Measurements from ENCODE around the gene CHD5. TPM values are rescaled to one million over a fixed set of nuclear protein-coding genes. Genes with fewer than 3 reads are reported as not detected.

Gene CHD5
- total RNA-seq, 4 donors from 2014 or later, result 0.38 to 0.62 TPM; not detected in 2

DNA sequence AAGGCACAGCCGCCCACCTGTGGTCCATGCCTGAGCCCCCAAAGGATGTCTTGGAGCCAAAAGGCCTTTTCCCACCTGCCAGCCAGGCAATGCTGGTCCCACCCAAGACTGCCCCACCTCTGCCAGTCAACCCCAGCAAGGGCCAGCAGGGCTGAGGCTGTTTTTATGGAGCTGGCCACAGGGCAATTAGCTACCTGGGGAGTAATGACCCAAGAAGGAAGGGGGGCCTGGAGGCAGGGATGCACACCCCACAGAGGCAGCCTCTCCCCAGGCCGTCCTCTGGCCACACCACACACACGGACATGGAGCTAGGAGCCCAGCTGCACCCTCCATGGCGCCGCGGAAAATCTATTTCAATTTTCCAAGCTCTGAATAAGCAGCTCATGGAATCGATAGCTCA is 27.2 kb downstream of the CHD5 start:
- Histone ChIP-seq H3K4me1 (peaks cover 0 to 25% (median 9%) of the 10 kb centered on the region in 3 donors), H3K36me3 (no peaks in the 10 kb centered on the region), H3K9me3 (no peaks in the 10 kb centered on the region), H3K27me3 (peaks cover 0 to 68% (median under 1%) of the 10 kb centered on the region in 4 donors), H3K27ac (no peak overlapping the region), H3K4me3 (no peak overlapping the region)
- DNase-seq, result no peak
- intact Hi-C loops (cut with DNase I), result no loop called here
- no peak for TF ChIP-seq POLR2A (IDR thresholded peaks at IDR 0.05)
- TF ChIP-seq, protein P1, sequence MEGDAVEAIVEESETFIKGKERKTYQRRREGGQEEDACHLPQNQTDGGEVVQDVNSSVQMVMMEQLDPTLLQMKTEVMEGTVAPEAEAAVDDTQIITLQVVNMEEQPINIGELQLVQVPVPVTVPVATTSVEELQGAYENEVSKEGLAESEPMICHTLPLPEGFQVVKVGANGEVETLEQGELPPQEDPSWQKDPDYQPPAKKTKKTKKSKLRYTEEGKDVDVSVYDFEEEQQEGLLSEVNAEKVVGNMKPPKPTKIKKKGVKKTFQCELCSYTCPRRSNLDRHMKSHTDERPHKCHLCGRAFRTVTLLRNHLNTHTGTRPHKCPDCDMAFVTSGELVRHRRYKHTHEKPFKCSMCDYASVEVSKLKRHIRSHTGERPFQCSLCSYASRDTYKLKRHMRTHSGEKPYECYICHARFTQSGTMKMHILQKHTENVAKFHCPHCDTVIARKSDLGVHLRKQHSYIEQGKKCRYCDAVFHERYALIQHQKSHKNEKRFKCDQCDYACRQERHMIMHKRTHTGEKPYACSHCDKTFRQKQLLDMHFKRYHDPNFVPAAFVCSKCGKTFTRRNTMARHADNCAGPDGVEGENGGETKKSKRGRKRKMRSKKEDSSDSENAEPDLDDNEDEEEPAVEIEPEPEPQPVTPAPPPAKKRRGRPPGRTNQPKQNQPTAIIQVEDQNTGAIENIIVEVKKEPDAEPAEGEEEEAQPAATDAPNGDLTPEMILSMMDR (IDR thresholded peaks at IDR 0.05), result no peak
- 94% methylated on average over 7 of the region's 7 CpGs; no CpG with 5 or more reads in 1 of the 2 donors for WGBS, 2 donors

DNA sequence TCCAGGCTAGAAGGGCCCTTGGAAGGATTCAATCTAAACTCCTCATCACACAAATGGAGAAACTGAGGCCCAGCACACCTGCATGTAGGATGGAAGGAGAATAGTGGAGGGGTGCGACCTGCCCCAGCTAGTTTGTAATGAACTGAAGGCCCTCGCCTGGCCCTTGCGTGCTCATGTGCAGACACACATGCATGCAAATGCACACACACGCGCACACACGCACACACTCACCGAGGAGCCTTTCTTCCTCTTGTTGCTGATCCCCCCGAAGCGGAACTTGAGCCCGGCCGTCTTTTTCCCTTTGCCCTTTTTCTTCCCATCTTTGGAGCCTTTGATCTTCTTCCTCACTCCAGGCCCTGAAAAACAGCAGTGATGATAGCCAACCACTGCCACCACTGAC is 27.9 kb downstream of the CHD5 start:
- Histone ChIP-seq H3K27me3 (peaks cover 0 to 73% (median under 1%) of the 10 kb centered on the region in 4 donors), H3K36me3 (no peaks in the 10 kb centered on the region), H3K9me3 (no peaks in the 10 kb centered on the region), H3K27ac (no peak overlapping the region), H3K4me3 (no peak overlapping the region), H3K4me1 (peaks cover 0 to 18% (median 9%) of the 10 kb centered on the region in 3 donors)
- WGBS, 2 donors, result 76 to 82% methylated on average over 5 to 11 of the region's 11 CpGs
- intact Hi-C loops (cut with DNase I), result no loop called here
- DNase-seq, result no peak
- TF ChIP-seq, protein P1 (IDR thresholded peaks at IDR 0.05), result no peak
- TF ChIP-seq POLR2A (IDR thresholded peaks at IDR 0.05), result no peak

DNA sequence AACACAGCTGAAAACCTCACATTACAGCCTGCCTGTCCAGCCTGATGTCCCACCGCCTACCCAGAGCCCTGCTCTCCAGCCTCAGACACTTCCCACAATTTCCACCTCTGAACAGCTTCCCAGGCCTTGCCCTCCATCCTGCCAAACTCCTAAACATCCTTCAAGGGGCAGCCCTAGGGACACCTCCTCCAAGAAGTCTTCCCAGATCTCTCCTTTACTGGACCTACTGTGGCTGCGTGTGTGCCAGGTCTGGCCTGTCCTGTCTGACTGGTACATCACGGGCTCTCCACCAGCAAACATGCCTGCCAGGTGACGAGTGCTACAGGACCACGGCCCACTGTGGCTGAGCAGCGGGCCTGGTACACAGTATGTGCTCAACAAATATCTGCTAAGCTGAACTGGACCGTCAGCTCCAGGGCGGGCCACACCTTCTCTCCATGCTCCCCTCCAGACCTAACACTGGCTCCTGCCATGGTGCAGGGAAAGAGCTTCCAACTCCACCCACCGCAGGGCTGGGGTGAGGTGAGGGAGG is 28.8 kb downstream of the CHD5 start:
- WGBS, 2 donors, result 100% methylated on average over 1 of the region's 9 CpGs
- no peak overlapping the region for H3K27ac ChIP-seq
- H3K36me3 ChIP-seq, result no peaks in the 10 kb centered on the region
- intact Hi-C loops (cut with DNase I), result no loop called here
- peaks cover 0 to 74% (median under 1%) of the 10 kb centered on the region in 4 donors for H3K27me3 ChIP-seq
- TF ChIP-seq, protein P1 (IDR thresholded peaks at IDR 0.05), result no peak
- no peak for TF ChIP-seq POLR2A (IDR thresholded peaks at IDR 0.05)
- no peak for DNase-seq
- H3K4me3 ChIP-seq, result no peak overlapping the region
- H3K9me3 ChIP-seq, result no peaks in the 10 kb centered on the region
- H3K4me1 ChIP-seq, result peaks cover 0 to 12% (median 9%) of the 10 kb centered on the region in 3 donors

DNA sequence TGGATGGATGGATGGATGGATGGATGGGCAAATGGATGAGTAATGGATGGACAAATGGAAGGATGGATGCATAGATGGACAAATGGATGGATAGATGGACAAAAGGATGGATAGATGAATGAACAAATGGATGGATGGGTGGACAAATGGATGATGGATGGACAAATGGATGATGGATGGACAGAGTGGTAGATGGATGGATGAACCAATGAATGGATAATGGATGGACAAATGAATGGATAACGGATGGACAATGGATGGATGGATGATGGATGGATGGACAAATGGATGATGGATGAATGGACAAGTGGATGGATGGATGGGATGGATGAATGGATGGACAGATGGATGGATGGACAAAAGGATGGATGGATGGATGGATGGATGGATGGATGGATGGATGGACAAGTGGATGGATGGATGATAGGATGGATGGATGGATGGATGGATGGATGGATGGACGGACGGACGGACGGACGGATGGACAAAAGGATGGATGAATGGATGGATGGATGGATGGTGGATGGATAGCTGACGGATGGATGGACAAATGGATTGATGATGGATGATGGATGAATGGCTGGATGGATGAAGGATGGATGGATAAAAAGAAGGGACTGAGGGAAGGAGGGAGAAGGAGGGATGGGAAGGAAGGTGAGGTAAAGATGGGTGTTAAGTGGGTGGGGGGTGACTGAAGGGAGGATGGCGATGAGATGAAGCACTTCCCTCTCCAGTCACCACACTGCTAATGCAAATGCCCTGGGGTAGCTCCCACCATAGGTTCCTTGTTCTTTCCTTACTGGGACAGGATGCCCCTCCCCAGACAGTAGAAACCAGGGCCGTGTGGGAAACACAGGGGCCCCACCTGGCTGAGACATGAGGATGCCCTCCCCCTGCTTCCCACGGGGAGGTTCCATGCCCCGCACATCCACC is 29.8 kb downstream of the CHD5 start:
- Histone ChIP-seq H3K4me3 (no peak overlapping the region), H3K27ac (no peak overlapping the region), H3K4me1 (peaks cover 0 to 12% (median 9%) of the 10 kb centered on the region in 3 donors), H3K36me3 (no peaks in the 10 kb centered on the region), H3K9me3 (no peaks in the 10 kb centered on the region), H3K27me3 (peaks cover 0 to 85% (median under 1%) of the 10 kb centered on the region in 4 donors)
- intact Hi-C loops (cut with DNase I), result no loop called here
- 71 to 84% methylated on average over 10 to 11 of the region's 11 CpGs for WGBS, 2 donors
- DNase-seq, result no peak
- TF ChIP-seq, protein P1 (IDR thresholded peaks at IDR 0.05), result no peak
- no peak for TF ChIP-seq POLR2A (IDR thresholded peaks at IDR 0.05)

DNA sequence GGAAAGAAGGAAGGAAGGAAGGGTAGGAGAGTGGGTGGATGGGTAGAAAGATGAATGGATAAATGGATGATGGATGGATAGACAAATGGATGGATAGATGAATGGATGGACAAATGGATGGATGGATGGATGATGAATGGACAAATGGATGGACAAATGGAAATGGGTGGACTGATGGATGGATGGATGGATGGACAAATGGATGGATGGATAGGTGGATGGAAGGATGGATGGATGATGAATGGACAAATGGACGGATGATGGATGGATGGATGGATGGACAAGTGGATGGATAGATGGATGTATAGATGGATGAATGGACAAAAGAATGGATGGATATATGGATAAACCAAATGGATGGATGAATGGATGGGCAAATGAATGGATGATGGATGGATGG is 30.5 kb downstream of the CHD5 start:
- DNase-seq, result no peak
- H3K9me3 ChIP-seq, result no peaks in the 10 kb centered on the region
- WGBS, 2 donors, result 83 to 93% methylated on average over 1 of the region's 1 CpG
- H3K36me3 ChIP-seq, result no peaks in the 10 kb centered on the region
- H3K4me3 ChIP-seq, result no peak overlapping the region
- TF ChIP-seq, protein P1 (IDR thresholded peaks at IDR 0.05), result no peak
- H3K4me1 ChIP-seq, result peaks cover 0 to 12% (median 9%) of the 10 kb centered on the region in 3 donors
- H3K27me3 ChIP-seq, result peaks cover 0 to 88% (median under 1%) of the 10 kb centered on the region in 4 donors
- H3K27ac ChIP-seq, result no peak overlapping the region
- intact Hi-C loops (cut with DNase I), result no loop called here

Measured in esophagus squamous epithelium (tissue), 5 donors.